Ascending aorta (tissue), 2 donors: Measurements from ENCODE around the gene TTLL5. TPM values are rescaled to one million over a fixed set of nuclear protein-coding genes. Genes with fewer than 3 reads are reported as not detected.

ENCODE experiments used
- DNase-seq, 2 donors: peaks; one replicate each; pipeline ENCODE4 v3.0.0-alpha.2; 2019; ENCODE audit warnings: low spot score in 2 of 2
- H3K27ac ChIP-seq, 2 donors: fragments of 200-600 bp; sonication (generic); one replicate each; pipeline ENCODE4 v1.5.1; 2016 to 2017; ENCODE audit warnings: mild to moderate bottlenecking in 1 of 2
- H3K27me3 ChIP-seq: fragments of 200-600 bp; sonication (generic); one replicate; pipeline ENCODE4 v1.5.1; 2017
- H3K36me3 ChIP-seq, 2 donors: fragments of 200-600 bp; sonication (generic); one replicate each; pipeline ENCODE4 v1.5.1; 2016
- H3K4me1 ChIP-seq, 2 donors: fragments of 200-600 bp; sonication (generic); one replicate each; pipeline ENCODE4 v1.5.1; 2016 to 2017; ENCODE audit warnings: mild to moderate bottlenecking in 1 of 2
- H3K4me3 ChIP-seq, 2 donors: fragments of 200-600 bp; sonication (generic); one replicate each; pipeline ENCODE4 v1.5.1; 2016 to 2017; ENCODE audit warnings: mild to moderate bottlenecking in 1 of 2
- H3K9me3 ChIP-seq, 2 donors: fragments of 200-600 bp; sonication (generic); one replicate each; pipeline ENCODE4 v1.5.1; 2016
- intact Hi-C: fragments of 100-400 bp; cut with DNase I; formaldehyde crosslinking; loops from one replicate; pipeline ENCODE4 v1.15.1; 2023
- total RNA-seq: library from RNA; depleted of rRNA; stranded (reverse); fragments of >200 nt; gene quantifications from one replicate; pipeline ENCODE4 v1.1.0, GENCODE V29; 2016
- TF ChIP-seq, protein P1 (sequence below), 3 experiments: fragments of 200-600 bp in 2 of 3; fragments of 450-650 bp in 1 of 3; sonication (generic) in 2 of 3; IDR thresholded peaks; one replicate each; pipeline ENCODE4 v1.5.1; 2016 to 2019; ENCODE audit warnings: antibody characterized with exemption in 3 of 3, mild to moderate bottlenecking in 1 of 3, moderate library complexity in 1 of 3

The TTLL5 gene
- total RNA-seq, 1 donor from 2014 or later, result 43.1 TPM

DNA sequence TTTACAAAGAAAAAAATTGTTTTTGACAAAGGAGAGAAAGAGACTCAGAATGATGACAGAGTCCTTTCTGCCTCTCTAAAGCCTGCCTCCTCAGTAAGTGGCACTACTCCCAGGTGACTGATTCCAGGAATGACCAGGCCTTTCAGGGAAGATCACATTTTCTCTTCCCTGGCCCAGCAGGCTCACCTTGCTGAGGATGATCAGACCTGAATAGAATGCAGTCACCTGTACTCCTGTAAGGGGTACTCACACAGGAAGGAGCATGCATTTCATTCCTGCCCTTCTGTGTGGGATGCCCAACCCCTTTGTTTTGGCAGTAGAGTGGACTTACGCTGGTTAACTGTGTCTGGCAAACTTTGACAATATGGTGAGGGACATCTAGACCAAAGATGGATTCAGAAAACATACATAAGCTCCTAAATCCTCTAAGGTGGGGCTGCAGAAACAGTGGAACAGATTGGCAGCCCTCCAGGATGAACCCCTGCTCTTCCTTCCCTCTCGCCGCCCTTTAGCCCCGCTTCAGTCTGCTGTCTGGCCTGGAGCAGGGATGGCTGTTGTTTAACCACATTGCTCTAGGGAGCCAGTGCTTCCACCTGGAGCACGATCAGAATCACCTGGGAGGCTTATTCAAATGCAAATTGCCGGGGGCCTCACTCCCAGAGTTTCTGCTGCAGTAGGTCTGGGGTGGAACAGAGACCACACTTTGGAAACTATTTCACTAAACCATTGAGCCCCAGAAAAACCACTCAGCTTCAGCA, 30.2 kb upstream of the TTLL5 start:
- Histone ChIP-seq H3K36me3 (no peaks in the 10 kb centered on the region), H3K4me1 (no peaks in the 10 kb centered on the region), H3K9me3 (no peaks in the 10 kb centered on the region), H3K27me3 (no peaks in the 10 kb centered on the region), H3K27ac (no peak overlapping the region), H3K4me3 (no peak overlapping the region)
- TF ChIP-seq, protein P1, sequence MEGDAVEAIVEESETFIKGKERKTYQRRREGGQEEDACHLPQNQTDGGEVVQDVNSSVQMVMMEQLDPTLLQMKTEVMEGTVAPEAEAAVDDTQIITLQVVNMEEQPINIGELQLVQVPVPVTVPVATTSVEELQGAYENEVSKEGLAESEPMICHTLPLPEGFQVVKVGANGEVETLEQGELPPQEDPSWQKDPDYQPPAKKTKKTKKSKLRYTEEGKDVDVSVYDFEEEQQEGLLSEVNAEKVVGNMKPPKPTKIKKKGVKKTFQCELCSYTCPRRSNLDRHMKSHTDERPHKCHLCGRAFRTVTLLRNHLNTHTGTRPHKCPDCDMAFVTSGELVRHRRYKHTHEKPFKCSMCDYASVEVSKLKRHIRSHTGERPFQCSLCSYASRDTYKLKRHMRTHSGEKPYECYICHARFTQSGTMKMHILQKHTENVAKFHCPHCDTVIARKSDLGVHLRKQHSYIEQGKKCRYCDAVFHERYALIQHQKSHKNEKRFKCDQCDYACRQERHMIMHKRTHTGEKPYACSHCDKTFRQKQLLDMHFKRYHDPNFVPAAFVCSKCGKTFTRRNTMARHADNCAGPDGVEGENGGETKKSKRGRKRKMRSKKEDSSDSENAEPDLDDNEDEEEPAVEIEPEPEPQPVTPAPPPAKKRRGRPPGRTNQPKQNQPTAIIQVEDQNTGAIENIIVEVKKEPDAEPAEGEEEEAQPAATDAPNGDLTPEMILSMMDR (IDR thresholded peaks at IDR 0.05), result no peak
- DNase-seq, result no peak
- intact Hi-C loops, result no loop called here

DNA sequence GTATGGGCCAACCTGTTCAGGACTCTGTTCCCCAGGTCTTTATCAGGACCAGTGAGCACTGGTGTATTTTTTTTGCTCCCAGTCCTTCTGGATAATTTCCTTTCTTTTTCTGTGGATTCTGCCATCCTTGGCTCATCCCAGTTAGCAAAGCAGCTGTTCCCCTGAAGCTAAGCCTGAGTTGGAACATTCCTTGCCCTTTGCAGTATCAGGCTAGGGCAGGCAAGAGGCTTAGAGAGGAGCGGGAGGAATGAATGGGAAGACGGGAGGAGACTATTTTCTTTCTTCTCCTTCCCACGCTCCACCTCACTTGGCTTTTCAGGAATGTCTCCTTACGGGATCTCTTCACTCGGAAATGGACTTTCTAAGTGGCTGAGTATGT, 29.6 kb upstream of the TTLL5 start:
- Histone ChIP-seq H3K36me3 (no peaks in the 10 kb centered on the region), H3K4me3 (no peak overlapping the region), H3K27ac (no peak overlapping the region), H3K27me3 (no peaks in the 10 kb centered on the region), H3K4me1 (no peaks in the 10 kb centered on the region), H3K9me3 (no peaks in the 10 kb centered on the region)
- intact Hi-C loops, result no loop called here
- TF ChIP-seq, protein P1 (IDR thresholded peaks at IDR 0.05), result no peak
- DNase-seq, result no peak

DNA sequence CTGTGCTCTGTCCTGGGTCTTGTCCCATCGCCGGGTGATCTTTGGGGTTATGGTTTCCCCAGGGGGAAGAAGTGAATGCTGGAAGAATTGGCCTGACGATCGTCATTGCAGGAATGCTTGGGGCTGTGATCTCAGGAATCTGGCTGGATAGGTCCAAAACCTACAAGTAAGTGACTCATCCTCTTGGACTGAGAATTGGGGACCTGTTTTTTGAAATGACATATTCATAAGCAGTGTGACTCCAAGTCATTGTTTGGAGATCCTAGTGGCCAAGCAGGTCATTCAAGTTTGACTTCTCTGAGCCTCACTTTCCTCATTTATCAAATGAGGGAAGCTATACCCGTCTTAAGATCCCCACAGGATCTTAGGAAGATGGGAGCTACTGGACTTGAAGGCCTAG, 26.2 kb upstream of the TTLL5 start:
- TF ChIP-seq, protein P1 (IDR thresholded peaks at IDR 0.05), result no peak
- Histone ChIP-seq H3K9me3 (no peaks in the 10 kb centered on the region), H3K36me3 (no peaks in the 10 kb centered on the region), H3K4me3 (no peak overlapping the region), H3K27me3 (no peaks in the 10 kb centered on the region), H3K4me1 (no peaks in the 10 kb centered on the region), H3K27ac (no peak overlapping the region)
- no peak for DNase-seq
- intact Hi-C loops, result no loop called here

DNA sequence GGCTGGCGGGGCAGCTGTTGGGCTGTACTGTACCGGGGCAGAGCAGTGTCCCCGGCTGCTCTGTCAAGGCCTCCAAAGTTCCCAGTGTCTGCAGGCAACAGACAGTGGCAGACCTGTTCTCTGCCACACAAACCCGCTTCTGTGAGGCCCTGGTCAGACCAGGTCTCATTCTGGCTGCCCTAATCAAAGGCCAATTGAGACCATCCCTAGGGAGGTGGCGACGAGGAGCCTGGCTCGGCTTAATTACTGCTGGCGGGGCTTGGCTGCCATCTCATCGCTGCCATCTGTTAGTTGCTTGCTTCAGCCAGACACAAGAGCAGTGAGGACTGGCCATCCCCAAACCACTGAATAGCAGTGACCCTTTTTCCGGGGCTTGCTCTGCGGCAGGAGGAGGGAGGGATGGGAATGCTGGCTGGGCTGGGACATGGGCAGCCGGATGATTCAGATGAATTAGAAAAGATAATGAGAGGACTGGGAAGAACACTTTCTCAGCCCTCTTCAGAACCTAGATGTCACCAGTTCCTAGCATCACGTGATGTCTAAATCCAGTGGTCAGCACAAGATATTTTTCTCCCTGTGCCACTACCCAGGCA, 24.9 kb upstream of the TTLL5 start:
- TF ChIP-seq, protein P1 (IDR thresholded peaks at IDR 0.05), result no peak
- Histone ChIP-seq H3K36me3 (no peaks in the 10 kb centered on the region), H3K9me3 (no peaks in the 10 kb centered on the region), H3K27me3 (no peaks in the 10 kb centered on the region), H3K4me3 (no peak overlapping the region), H3K27ac (no peak overlapping the region), H3K4me1 (no peaks in the 10 kb centered on the region)
- no peak for DNase-seq
- intact Hi-C loops, result no loop called here

DNA sequence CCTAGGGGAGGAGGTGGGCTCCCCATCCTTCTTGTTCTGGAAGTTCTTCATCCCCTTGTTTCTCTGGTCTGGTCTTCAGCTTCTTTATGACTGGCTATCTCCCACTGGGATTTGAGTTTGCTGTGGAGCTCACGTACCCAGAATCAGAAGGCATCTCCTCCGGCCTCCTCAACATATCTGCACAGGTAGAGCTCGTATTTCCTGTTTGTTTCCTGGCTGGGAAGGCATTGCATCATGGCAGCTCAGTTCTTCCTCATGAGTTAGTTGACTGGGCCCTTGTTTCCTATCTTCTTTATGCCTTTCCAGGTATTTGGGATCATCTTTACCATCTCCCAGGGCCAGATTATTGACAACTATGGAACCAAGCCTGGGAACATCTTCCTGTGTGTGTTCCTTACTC, 20.2 kb upstream of the TTLL5 start:
- H3K4me3 ChIP-seq, result no peak overlapping the region
- H3K27ac ChIP-seq, result no peak overlapping the region
- TF ChIP-seq, protein P1 (IDR thresholded peaks at IDR 0.05), result no peak
- no peaks in the 10 kb centered on the region for H3K36me3 ChIP-seq
- intact Hi-C loops, result no loop called here
- DNase-seq, result no peak
- H3K27me3 ChIP-seq, result no peaks in the 10 kb centered on the region
- H3K9me3 ChIP-seq, result no peaks in the 10 kb centered on the region
- H3K4me1 ChIP-seq, result no peaks in the 10 kb centered on the region
